Measurements from ENCODE around the gene MME.
A peak's percentile ranks its signal among the peaks of the same experiment; 100 is the strongest.

MME gene

DNA sequence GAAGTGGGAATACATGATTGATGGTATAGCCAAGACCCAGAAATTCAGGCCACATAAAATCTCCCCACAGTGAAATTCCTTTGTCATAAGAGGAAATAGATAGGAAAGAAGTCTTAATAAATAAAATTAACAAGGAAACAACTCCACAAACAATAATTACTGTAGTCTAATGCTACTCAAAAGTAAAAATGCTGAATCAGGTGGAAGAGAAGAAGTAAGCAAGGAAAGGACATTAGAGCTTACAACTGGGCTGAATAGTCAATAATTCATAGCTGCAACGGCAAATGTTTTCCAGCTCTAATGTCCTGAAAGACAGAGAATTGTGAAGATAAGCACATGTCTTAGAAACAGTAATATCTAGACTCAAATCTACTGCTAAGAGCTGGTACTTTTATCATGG is 149.0 kb downstream of the MME start:
- Histone ChIP-seq H3K4me1 (ENCODE audit: insufficient read depth, poor library complexity, severe bottlenecking) (peaks cover 10% of the 10 kb centered on the region), H3K36me3 (ENCODE audit: low read depth) (no peaks in the 10 kb centered on the region), H3K4me3 (ENCODE audit: severe bottlenecking) (no peak overlapping the region), H3K27me3 (ENCODE audit: insufficient read depth, poor library complexity, severe bottlenecking) (no peaks in the 10 kb centered on the region), H3K9me3 (ENCODE audit: severe bottlenecking) (no peaks in the 10 kb centered on the region), H3K27ac (ENCODE audit: poor library complexity, severe bottlenecking) (no peak overlapping the region)
- TF ChIP-seq, protein P1, sequence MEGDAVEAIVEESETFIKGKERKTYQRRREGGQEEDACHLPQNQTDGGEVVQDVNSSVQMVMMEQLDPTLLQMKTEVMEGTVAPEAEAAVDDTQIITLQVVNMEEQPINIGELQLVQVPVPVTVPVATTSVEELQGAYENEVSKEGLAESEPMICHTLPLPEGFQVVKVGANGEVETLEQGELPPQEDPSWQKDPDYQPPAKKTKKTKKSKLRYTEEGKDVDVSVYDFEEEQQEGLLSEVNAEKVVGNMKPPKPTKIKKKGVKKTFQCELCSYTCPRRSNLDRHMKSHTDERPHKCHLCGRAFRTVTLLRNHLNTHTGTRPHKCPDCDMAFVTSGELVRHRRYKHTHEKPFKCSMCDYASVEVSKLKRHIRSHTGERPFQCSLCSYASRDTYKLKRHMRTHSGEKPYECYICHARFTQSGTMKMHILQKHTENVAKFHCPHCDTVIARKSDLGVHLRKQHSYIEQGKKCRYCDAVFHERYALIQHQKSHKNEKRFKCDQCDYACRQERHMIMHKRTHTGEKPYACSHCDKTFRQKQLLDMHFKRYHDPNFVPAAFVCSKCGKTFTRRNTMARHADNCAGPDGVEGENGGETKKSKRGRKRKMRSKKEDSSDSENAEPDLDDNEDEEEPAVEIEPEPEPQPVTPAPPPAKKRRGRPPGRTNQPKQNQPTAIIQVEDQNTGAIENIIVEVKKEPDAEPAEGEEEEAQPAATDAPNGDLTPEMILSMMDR (IDR thresholded peaks at IDR 0.05; ENCODE audit: poor library complexity, severe bottlenecking) = no peak
- no peak for ATAC-seq (ENCODE audit: low read depth)
- DNase-seq (ENCODE audit: low spot score) = no peak

DNA sequence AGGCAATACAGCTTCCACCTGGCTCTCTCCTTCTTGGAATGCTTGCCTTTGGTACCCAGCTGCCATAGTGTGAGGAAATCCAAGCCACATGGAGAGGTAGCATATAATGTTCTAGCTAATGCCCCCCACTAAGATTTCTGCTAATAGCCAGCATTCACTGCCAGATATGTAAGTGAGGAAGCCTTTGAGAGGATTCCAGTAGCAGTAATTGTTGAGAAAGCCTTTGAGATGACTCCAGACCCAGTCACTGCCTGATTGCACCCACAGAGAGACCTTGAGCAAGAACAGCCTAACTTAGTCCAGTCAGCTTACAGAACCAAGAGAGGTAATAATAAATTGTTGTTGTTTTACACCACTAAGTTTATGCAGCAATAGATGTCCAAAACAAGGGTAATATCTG is 150.3 kb downstream of the MME start:
- ATAC-seq (ENCODE audit: low read depth) (no peak), DNase-seq (ENCODE audit: low spot score) (no peak)
- Histone ChIP-seq H3K36me3 (ENCODE audit: low read depth) (no peaks in the 10 kb centered on the region), H3K4me3 (ENCODE audit: severe bottlenecking) (no peak overlapping the region), H3K27me3 (ENCODE audit: insufficient read depth, poor library complexity, severe bottlenecking) (no peaks in the 10 kb centered on the region), H3K4me1 (ENCODE audit: insufficient read depth, poor library complexity, severe bottlenecking) (peaks cover 10% of the 10 kb centered on the region), H3K27ac (ENCODE audit: poor library complexity, severe bottlenecking) (no peak overlapping the region), H3K9me3 (ENCODE audit: severe bottlenecking) (no peaks in the 10 kb centered on the region)
- TF ChIP-seq, protein P1 (IDR thresholded peaks at IDR 0.05; ENCODE audit: poor library complexity, severe bottlenecking) = no peak

DNA sequence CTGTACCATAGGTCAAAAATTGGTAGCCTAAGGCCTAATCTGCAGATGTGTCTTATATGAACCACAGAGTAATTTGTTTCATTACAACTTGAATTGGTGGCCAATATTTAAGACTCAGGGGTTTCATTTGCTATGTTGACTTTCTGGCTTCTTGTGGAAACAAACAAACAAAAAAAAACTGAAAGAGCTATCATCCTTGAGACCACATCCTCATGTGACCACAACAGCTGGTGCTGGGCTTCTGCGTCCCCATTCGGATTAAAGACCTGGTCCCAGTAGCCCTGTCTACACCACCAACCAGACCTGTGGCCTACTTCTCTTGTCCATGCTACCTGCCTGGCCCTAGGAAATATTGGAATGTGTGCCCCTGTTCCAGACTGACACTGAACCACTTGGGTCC is 151.7 kb downstream of the MME start:
- ATAC-seq (ENCODE audit: low read depth) (no peak), DNase-seq (ENCODE audit: low spot score) (no peak)
- H3K4me3 ChIP-seq (ENCODE audit: severe bottlenecking) = no peak overlapping the region
- TF ChIP-seq, protein P1 (IDR thresholded peaks at IDR 0.05; ENCODE audit: poor library complexity, severe bottlenecking) = no peak
- no peaks in the 10 kb centered on the region for H3K36me3 ChIP-seq (ENCODE audit: low read depth)
- no peaks in the 10 kb centered on the region for H3K9me3 ChIP-seq (ENCODE audit: severe bottlenecking)
- peaks cover 10% of the 10 kb centered on the region for H3K4me1 ChIP-seq (ENCODE audit: insufficient read depth, poor library complexity, severe bottlenecking)
- H3K27me3 ChIP-seq (ENCODE audit: insufficient read depth, poor library complexity, severe bottlenecking) = no peaks in the 10 kb centered on the region
- H3K27ac ChIP-seq (ENCODE audit: poor library complexity, severe bottlenecking) = no peak overlapping the region

DNA sequence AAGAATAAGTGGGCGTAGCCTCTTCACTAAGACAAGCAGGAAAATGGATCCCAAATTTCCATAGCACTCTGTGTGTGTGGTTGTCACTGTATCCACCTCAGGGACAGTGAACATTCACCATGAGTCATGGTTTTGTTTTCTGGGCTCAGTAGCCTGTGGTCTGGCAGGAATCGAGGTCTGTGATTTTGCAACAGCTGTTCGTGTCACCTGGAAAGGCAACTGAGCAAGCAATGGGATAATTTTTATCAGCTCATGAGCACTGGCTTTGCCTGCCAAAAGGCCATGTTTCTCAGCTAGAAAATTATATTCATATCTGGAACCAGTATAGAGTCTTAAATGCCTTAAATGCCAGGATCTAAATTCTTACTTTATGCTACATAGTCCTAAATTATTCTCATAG is 152.5 kb downstream of the MME start:
- Histone ChIP-seq H3K9me3 (ENCODE audit: severe bottlenecking) (no peaks in the 10 kb centered on the region), H3K27ac (ENCODE audit: poor library complexity, severe bottlenecking) (peak overlapping the region; percentile 25), H3K36me3 (ENCODE audit: low read depth) (no peaks in the 10 kb centered on the region), H3K4me1 (ENCODE audit: insufficient read depth, poor library complexity, severe bottlenecking) (peaks cover 10% of the 10 kb centered on the region), H3K4me3 (ENCODE audit: severe bottlenecking) (no peak overlapping the region), H3K27me3 (ENCODE audit: insufficient read depth, poor library complexity, severe bottlenecking) (no peaks in the 10 kb centered on the region)
- DNase-seq (ENCODE audit: low spot score) (no peak), ATAC-seq (ENCODE audit: low read depth) (peak; percentile 84)
- TF ChIP-seq, protein P1 (IDR thresholded peaks at IDR 0.05; ENCODE audit: poor library complexity, severe bottlenecking) = no peak

DNA sequence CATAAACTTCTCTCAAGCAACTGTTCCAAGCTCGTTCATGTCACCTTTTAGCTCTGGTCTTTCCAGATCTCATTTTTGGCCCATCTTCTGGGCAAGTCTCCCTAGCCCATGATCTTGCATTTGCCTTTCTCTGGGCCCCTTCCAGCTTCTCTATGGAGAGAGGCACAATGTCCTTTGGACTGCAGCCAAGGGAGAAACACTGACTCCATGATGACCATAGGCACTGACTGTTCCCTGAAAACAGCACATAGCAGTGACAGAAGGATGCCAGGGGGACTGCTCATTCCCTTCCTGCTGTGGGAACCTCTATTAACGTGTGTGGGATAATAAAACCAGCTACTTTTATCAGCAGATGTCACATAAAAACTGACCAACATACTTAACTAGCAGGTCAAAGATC is 153.1 kb downstream of the MME start:
- DNase-seq (ENCODE audit: low spot score) (no peak), ATAC-seq (ENCODE audit: low read depth) (peak; percentile 51; the same call in 2 of the 3 replicates)
- TF ChIP-seq, protein P1 (IDR thresholded peaks at IDR 0.05; ENCODE audit: poor library complexity, severe bottlenecking) = no peak
- H3K4me3 ChIP-seq (ENCODE audit: severe bottlenecking) = no peak overlapping the region
- H3K27ac ChIP-seq (ENCODE audit: poor library complexity, severe bottlenecking) = peak overlapping the region; percentile 25
- no peaks in the 10 kb centered on the region for H3K27me3 ChIP-seq (ENCODE audit: insufficient read depth, poor library complexity, severe bottlenecking)
- H3K9me3 ChIP-seq (ENCODE audit: severe bottlenecking) = no peaks in the 10 kb centered on the region
- no peaks in the 10 kb centered on the region for H3K36me3 ChIP-seq (ENCODE audit: low read depth)
- H3K4me1 ChIP-seq (ENCODE audit: insufficient read depth, poor library complexity, severe bottlenecking) = peaks cover 10% of the 10 kb centered on the region
